Measurements from ENCODE around the gene CMTM8.

Gene CMTM8

DNA sequence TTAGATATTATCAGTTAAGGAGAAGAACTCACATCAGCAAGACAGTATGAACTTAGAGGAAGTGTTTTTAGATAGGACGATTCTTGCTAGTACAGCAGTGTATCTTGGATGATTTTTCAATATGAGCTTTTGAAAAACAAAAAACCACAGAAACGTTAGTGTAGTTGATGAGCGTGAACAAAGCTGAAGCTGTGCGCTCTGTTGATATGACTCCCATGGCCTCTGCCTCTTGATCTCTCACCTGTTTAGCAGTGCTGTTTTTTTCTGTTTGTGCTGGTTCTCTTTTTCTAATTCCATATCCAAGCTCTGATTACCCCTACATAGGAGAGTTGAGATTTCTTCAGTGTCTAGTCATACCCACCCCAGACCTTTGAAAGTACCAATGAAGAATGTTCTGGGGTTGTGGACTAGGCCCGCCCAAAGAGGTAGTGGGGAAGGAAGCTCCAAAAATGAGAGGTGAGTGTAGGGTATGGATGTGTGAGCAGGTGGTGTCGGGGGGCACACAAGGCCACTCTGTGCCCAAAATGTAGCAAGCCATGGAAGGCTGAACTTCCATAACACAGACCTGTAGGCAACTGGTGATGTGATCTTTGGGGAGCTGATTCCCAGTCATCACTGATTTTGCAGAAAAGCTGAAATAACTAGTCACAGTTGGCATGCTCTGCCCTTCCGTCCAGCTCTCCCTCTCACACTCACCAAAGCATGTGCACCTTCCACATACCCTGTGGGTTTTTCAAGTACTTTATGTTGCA is 133.2 kb downstream of the CMTM8 start:
- Histone ChIP-seq H3K27ac (ENCODE audit: insufficient read depth, low read length, poor library complexity, severe bottlenecking) (peak overlapping the region; percentile 38), H3K4me1 (ENCODE audit: control insufficient read depth, insufficient read depth, low read length, poor library complexity, severe bottlenecking) (peaks cover 9% of the 10 kb centered on the region), H3K36me3 (ENCODE audit: control insufficient read depth, insufficient read depth, low read length) (no peaks in the 10 kb centered on the region), H3K27me3 (replicated peaks; ENCODE audit: control insufficient read depth, insufficient read depth, low read length, poor library complexity, severe bottlenecking) (no peaks in the 10 kb centered on the region), H3K9me3 (ENCODE audit: control insufficient read depth, low read length) (no peaks in the 10 kb centered on the region), H3K4me3 (ENCODE audit: insufficient read depth, low read depth, low read length, poor library complexity, severe bottlenecking) (no peak overlapping the region)
- DNase-seq: no peak

GRCh38 chr3:32372213-32372490 is 133.7 kb downstream of the CMTM8 start:
- no peak for DNase-seq
- H3K27me3 ChIP-seq (replicated peaks; ENCODE audit: control insufficient read depth, insufficient read depth, low read length, poor library complexity, severe bottlenecking): no peaks in the 10 kb centered on the region
- H3K9me3 ChIP-seq (ENCODE audit: control insufficient read depth, low read length): no peaks in the 10 kb centered on the region
- peaks cover 9% of the 10 kb centered on the region for H3K4me1 ChIP-seq (ENCODE audit: control insufficient read depth, insufficient read depth, low read length, poor library complexity, severe bottlenecking)
- H3K27ac ChIP-seq (ENCODE audit: insufficient read depth, low read length, poor library complexity, severe bottlenecking): peak overlapping the region; percentile 38
- H3K4me3 ChIP-seq (ENCODE audit: insufficient read depth, low read depth, low read length, poor library complexity, severe bottlenecking): no peak overlapping the region
- no peaks in the 10 kb centered on the region for H3K36me3 ChIP-seq (ENCODE audit: control insufficient read depth, insufficient read depth, low read length)

DNA sequence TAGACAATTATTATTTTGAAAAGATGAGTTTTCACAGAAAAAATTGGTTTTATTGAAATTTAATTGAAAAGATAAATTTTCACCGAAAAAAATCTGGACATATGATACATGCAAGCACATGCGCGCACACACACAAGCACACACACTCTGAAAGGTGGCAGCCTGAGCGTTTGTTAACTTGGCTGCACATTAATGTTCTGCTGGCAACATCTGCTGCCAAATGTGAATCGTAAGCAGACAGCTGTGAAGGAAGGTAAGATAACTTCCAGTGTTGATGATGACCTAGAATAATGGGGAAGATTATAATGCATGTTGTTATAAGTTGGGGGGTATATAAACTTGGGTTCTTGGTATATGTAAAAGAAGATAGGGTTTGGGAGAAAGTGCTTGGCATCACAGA is 134.8 kb downstream of the CMTM8 start:
- no peak for DNase-seq
- Histone ChIP-seq H3K27ac (ENCODE audit: insufficient read depth, low read length, poor library complexity, severe bottlenecking) (no peak overlapping the region), H3K9me3 (ENCODE audit: control insufficient read depth, low read length) (no peaks in the 10 kb centered on the region), H3K36me3 (ENCODE audit: control insufficient read depth, insufficient read depth, low read length) (no peaks in the 10 kb centered on the region), H3K27me3 (replicated peaks; ENCODE audit: control insufficient read depth, insufficient read depth, low read length, poor library complexity, severe bottlenecking) (no peaks in the 10 kb centered on the region), H3K4me3 (ENCODE audit: insufficient read depth, low read depth, low read length, poor library complexity, severe bottlenecking) (no peak overlapping the region), H3K4me1 (ENCODE audit: control insufficient read depth, insufficient read depth, low read length, poor library complexity, severe bottlenecking) (peaks cover 9% of the 10 kb centered on the region)

DNA sequence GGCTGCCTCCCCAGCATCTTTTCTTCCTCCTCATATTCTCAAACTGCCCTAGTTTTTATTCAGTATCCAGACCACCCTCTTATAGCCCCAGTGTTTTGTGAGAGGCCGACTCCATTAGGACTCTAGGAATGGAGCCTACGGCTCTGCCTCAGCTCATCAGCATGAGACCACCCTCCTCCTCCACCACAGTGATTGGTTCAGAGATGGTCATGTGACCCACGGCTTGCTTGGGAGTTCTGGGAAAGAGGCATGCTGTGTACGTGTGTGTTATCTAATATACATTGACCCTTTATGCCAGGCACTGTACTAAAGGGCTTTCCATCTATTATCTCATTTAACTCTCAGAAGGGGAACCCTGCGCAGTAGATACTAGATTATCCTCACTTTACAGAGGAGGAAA is 135.4 kb downstream of the CMTM8 start:
- Histone ChIP-seq H3K36me3 (ENCODE audit: control insufficient read depth, insufficient read depth, low read length) (no peaks in the 10 kb centered on the region), H3K27me3 (replicated peaks; ENCODE audit: control insufficient read depth, insufficient read depth, low read length, poor library complexity, severe bottlenecking) (no peaks in the 10 kb centered on the region), H3K9me3 (ENCODE audit: control insufficient read depth, low read length) (no peaks in the 10 kb centered on the region), H3K27ac (ENCODE audit: insufficient read depth, low read length, poor library complexity, severe bottlenecking) (no peak overlapping the region), H3K4me1 (ENCODE audit: control insufficient read depth, insufficient read depth, low read length, poor library complexity, severe bottlenecking) (peaks cover 9% of the 10 kb centered on the region), H3K4me3 (ENCODE audit: insufficient read depth, low read depth, low read length, poor library complexity, severe bottlenecking) (no peak overlapping the region)
- no peak for DNase-seq

DNA sequence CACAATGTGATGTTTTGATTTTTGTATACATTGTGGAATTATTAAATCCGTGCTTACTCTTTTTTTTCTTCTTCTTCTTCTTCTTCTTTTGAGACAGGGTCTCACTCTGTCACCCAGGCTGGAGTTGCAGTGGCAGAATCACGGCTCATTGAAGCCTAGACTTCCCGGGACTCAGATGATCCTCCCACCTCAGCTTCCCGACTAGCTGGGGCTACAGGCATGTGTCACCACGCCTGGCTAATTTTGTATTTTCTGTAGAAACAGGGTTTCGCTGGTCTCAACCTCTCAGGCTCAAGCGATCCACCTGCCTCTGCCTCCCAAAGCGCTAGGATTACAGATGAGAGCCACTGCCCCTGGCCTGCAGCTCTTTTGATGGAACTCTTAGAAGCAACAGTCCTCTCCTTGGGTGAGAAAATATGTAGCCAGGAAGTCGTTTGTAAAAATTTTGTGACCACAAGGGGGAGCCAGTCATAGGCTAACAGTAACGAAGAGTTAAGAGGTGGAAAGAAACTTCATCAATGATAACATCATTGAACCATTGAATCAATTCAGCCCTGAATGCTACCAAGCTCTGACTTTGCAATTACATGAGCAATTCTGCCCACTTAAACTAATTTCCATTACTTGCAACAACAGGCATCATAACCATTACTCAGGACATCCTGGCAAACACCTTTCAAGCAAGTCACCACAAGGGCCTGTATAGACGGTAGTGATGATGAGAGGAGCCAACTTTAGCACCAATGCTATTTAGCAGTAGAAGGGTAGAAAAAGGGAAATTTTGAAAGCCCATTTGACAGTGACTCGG is 136.5 kb downstream of the CMTM8 start:
- peak in 2 of 3 donors; percentile 34 to 61 for DNase-seq
- no peaks in the 10 kb centered on the region for H3K27me3 ChIP-seq (replicated peaks; ENCODE audit: control insufficient read depth, insufficient read depth, low read length, poor library complexity, severe bottlenecking)
- no peaks in the 10 kb centered on the region for H3K36me3 ChIP-seq (ENCODE audit: control insufficient read depth, insufficient read depth, low read length)
- peaks cover 9% of the 10 kb centered on the region for H3K4me1 ChIP-seq (ENCODE audit: control insufficient read depth, insufficient read depth, low read length, poor library complexity, severe bottlenecking)
- no peak overlapping the region for H3K27ac ChIP-seq (ENCODE audit: insufficient read depth, low read length, poor library complexity, severe bottlenecking)
- H3K9me3 ChIP-seq (ENCODE audit: control insufficient read depth, low read length): no peaks in the 10 kb centered on the region
- no peak overlapping the region for H3K4me3 ChIP-seq (ENCODE audit: insufficient read depth, low read depth, low read length, poor library complexity, severe bottlenecking)

- H3K4me3 ChIP-seq (ENCODE audit: insufficient read depth, low read depth, low read length, poor library complexity, severe bottlenecking): no peak overlapping the region
- no peaks in the 10 kb centered on the region for H3K9me3 ChIP-seq (ENCODE audit: control insufficient read depth, low read length)
- H3K27ac ChIP-seq (ENCODE audit: insufficient read depth, low read length, poor library complexity, severe bottlenecking): no peak overlapping the region
- DNase-seq: no peak
- H3K4me1 ChIP-seq (ENCODE audit: control insufficient read depth, insufficient read depth, low read length, poor library complexity, severe bottlenecking): peaks cover 6% of the 10 kb centered on the region
- H3K27me3 ChIP-seq (replicated peaks; ENCODE audit: control insufficient read depth, insufficient read depth, low read length, poor library complexity, severe bottlenecking): no peaks in the 10 kb centered on the region
- no peaks in the 10 kb centered on the region for H3K36me3 ChIP-seq (ENCODE audit: control insufficient read depth, insufficient read depth, low read length)
Observed at GRCh38 chr3:32375596-32375930, 137.1 kb downstream of the CMTM8 start.

GRCh38 chr3:32376115-32376514 is 137.6 kb downstream of the CMTM8 start:
- no peaks in the 10 kb centered on the region for H3K9me3 ChIP-seq (ENCODE audit: control insufficient read depth, low read length)
- no peak overlapping the region for H3K4me3 ChIP-seq (ENCODE audit: insufficient read depth, low read depth, low read length, poor library complexity, severe bottlenecking)
- DNase-seq: no peak
- no peak overlapping the region for H3K27ac ChIP-seq (ENCODE audit: insufficient read depth, low read length, poor library complexity, severe bottlenecking)
- peaks cover 6% of the 10 kb centered on the region for H3K4me1 ChIP-seq (ENCODE audit: control insufficient read depth, insufficient read depth, low read length, poor library complexity, severe bottlenecking)
- no peaks in the 10 kb centered on the region for H3K27me3 ChIP-seq (replicated peaks; ENCODE audit: control insufficient read depth, insufficient read depth, low read length, poor library complexity, severe bottlenecking)
- H3K36me3 ChIP-seq (ENCODE audit: control insufficient read depth, insufficient read depth, low read length): no peaks in the 10 kb centered on the region

DNA sequence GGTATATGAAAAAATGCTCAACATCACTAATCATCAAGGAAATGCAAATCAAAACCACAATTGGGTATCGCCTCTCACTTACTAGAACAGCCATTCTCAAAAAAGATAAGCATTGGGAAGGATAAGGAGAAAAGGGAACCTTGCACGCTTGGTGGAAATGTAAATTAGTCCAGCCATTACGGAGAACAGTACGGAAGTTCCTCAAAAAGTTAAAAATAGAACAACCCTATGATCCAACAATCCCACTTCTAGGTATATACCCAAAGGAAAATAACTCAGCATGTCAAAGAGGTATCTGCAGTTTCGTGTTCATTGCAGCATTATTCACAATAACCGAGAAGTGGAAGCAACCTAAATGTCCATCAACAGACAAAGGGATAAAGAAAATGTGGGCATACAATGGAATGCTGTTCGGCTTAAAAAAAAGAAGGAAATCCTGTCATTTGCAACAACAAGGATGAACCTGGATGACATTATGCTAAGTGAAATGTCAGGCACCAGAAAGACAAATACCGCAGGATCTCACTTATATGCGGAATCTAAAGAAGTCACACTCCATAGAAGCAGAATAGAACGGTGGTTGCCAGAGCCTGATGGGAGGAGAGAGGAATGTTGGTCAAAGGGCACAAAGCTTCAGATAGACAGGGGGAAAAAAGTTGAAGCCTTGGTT is 141.5 kb downstream of the CMTM8 start:
- no peak for DNase-seq
- Histone ChIP-seq H3K27me3 (replicated peaks; ENCODE audit: control insufficient read depth, insufficient read depth, low read length, poor library complexity, severe bottlenecking) (no peaks in the 10 kb centered on the region), H3K27ac (ENCODE audit: insufficient read depth, low read length, poor library complexity, severe bottlenecking) (no peak overlapping the region), H3K4me3 (ENCODE audit: insufficient read depth, low read depth, low read length, poor library complexity, severe bottlenecking) (no peak overlapping the region), H3K9me3 (ENCODE audit: control insufficient read depth, low read length) (no peaks in the 10 kb centered on the region), H3K36me3 (ENCODE audit: control insufficient read depth, insufficient read depth, low read length) (no peaks in the 10 kb centered on the region), H3K4me1 (ENCODE audit: control insufficient read depth, insufficient read depth, low read length, poor library complexity, severe bottlenecking) (peaks cover 4% of the 10 kb centered on the region)

DNA sequence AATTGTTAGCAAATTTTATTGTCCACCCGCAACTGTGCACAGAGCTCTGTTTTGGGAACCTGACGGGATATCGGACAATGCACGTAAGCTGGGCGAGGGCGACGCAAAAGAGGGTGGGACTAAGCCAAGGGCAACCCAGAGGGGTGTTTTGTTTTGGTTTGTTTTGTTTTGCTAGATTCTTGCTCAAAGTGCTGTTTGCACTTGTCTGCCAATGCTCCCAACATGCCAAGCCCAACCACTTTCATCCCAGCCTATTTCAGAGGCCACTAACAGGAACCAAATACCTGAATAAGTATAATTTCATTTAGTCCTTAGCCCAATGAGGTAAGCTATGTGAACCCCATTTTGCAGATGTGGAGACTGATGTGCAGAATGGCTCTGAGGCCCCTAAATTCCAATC is 143.4 kb downstream of the CMTM8 start:
- Histone ChIP-seq H3K27ac (ENCODE audit: insufficient read depth, low read length, poor library complexity, severe bottlenecking) (no peak overlapping the region), H3K36me3 (ENCODE audit: control insufficient read depth, insufficient read depth, low read length) (no peaks in the 10 kb centered on the region), H3K27me3 (replicated peaks; ENCODE audit: control insufficient read depth, insufficient read depth, low read length, poor library complexity, severe bottlenecking) (no peaks in the 10 kb centered on the region), H3K9me3 (ENCODE audit: control insufficient read depth, low read length) (no peaks in the 10 kb centered on the region), H3K4me1 (ENCODE audit: control insufficient read depth, insufficient read depth, low read length, poor library complexity, severe bottlenecking) (no peaks in the 10 kb centered on the region), H3K4me3 (ENCODE audit: insufficient read depth, low read depth, low read length, poor library complexity, severe bottlenecking) (no peak overlapping the region)
- no peak for DNase-seq

- Histone ChIP-seq H3K27me3 (replicated peaks; ENCODE audit: control insufficient read depth, insufficient read depth, low read length, poor library complexity, severe bottlenecking) (no peaks in the 10 kb centered on the region), H3K4me3 (ENCODE audit: insufficient read depth, low read depth, low read length, poor library complexity, severe bottlenecking) (no peak overlapping the region), H3K27ac (ENCODE audit: insufficient read depth, low read length, poor library complexity, severe bottlenecking) (no peak overlapping the region), H3K4me1 (ENCODE audit: control insufficient read depth, insufficient read depth, low read length, poor library complexity, severe bottlenecking) (no peaks in the 10 kb centered on the region), H3K9me3 (ENCODE audit: control insufficient read depth, low read length) (no peaks in the 10 kb centered on the region), H3K36me3 (ENCODE audit: control insufficient read depth, insufficient read depth, low read length) (no peaks in the 10 kb centered on the region)
- no peak for DNase-seq
Observed at GRCh38 chr3:32383136-32383711, 144.7 kb downstream of the CMTM8 start.

Measured in effector memory CD4-positive, alpha-beta T cell (primary cell).